Esophagus muscularis mucosa (tissue), 4 donors: ENCODE measurements around the gene NR5A2. TPM values are rescaled to one million over a fixed set of nuclear protein-coding genes. Genes with fewer than 3 reads are reported as not detected.

Experiments
- DNase-seq: peaks from one replicate; pipeline ENCODE4 v3.0.0-alpha.2; 2017; ENCODE audit errors: extremely low spot score
- H3K27ac ChIP-seq, 4 donors: fragments of 200-600 bp; sonication (generic); replicated peaks in 1 of 4; 1 replicate in 3 of 4; 2 replicates in 1 of 4; pipeline ENCODE4 v1.5.1; 2016 to 2019; ENCODE audit warnings: mild to moderate bottlenecking in 1 of 4
- H3K27me3 ChIP-seq, 4 donors: fragments of 200-600 bp; sonication (generic); one replicate each; pipeline versions ENCODE4 v1.5.1 to v1.6.0; 2016 to 2019
- H3K36me3 ChIP-seq, 4 donors: fragments of 200-600 bp; sonication (generic); one replicate each; pipeline ENCODE4 v1.5.1; 2016 to 2019
- H3K4me1 ChIP-seq, 4 donors: fragments of 200-600 bp; sonication (generic); one replicate each; pipeline ENCODE4 v1.5.1; 2016 to 2019
- H3K4me3 ChIP-seq, 4 donors: fragments of 200-600 bp; sonication (generic); 1 replicate in 2 of 4; 2 replicates in 2 of 4; pipeline ENCODE4 v1.5.1; 2016 to 2019; ENCODE audit warnings: mild to moderate bottlenecking in 4 of 4, moderate library complexity in 1 of 4
- H3K9me3 ChIP-seq, 4 donors: fragments of 200-600 bp; sonication (generic); 1 replicate in 3 of 4; 2 replicates in 1 of 4; pipeline ENCODE4 v1.5.1; 2016 to 2019
- EP300 ChIP-seq: sonication (generic); formaldehyde crosslinking; IDR thresholded peaks from one replicate; pipeline ENCODE4 v1.6.1; 2017; ENCODE audit warnings: antibody characterized with exemption
- POLR2A ChIP-seq: fragments of 450-650 bp; IDR thresholded peaks from one replicate; pipeline ENCODE4 v1.6.1; 2017; ENCODE audit warnings: antibody characterized with exemption, moderate library complexity, mild to moderate bottlenecking, low read depth
- POLR2AphosphoS5 ChIP-seq, 2 donors: sonication (generic); formaldehyde crosslinking; IDR thresholded peaks; one replicate each; pipeline ENCODE4 v1.6.1; 2017; ENCODE audit warnings: antibody characterized with exemption in 2 of 2
- WGBS: methylation state at CpG from one replicate; pipeline ENCODE4 v1.1.5; 2018; 5-methylcytosine and 5-hydroxymethylcytosine counted together
- intact Hi-C: fragments of 100-400 bp; cut with DNase I; formaldehyde crosslinking; loops from one replicate; pipeline ENCODE4 v1.15.1; 2023
- total RNA-seq, 4 donors: library from RNA; depleted of rRNA; stranded (reverse); fragments of >200 nt; gene quantifications; one replicate each; pipeline versions ENCODE4 v1.1.0 to v1.2.1, GENCODE V29; 2016
- TF ChIP-seq, protein P1 (sequence below), 3 experiments: fragments of 200-600 bp in 2 of 3; fragments of 450-650 bp in 1 of 3; sonication (generic) in 2 of 3; IDR thresholded peaks; one replicate each; pipeline ENCODE4 v1.5.1; 2017 to 2019; ENCODE audit warnings: antibody characterized with exemption in 3 of 3, mild to moderate bottlenecking in 2 of 3, moderate library complexity in 1 of 3

The NR5A2 gene
- total RNA-seq, 4 donors from 2014 or later, result 0.83 to 4.0 (median 2.9) TPM

DNA sequence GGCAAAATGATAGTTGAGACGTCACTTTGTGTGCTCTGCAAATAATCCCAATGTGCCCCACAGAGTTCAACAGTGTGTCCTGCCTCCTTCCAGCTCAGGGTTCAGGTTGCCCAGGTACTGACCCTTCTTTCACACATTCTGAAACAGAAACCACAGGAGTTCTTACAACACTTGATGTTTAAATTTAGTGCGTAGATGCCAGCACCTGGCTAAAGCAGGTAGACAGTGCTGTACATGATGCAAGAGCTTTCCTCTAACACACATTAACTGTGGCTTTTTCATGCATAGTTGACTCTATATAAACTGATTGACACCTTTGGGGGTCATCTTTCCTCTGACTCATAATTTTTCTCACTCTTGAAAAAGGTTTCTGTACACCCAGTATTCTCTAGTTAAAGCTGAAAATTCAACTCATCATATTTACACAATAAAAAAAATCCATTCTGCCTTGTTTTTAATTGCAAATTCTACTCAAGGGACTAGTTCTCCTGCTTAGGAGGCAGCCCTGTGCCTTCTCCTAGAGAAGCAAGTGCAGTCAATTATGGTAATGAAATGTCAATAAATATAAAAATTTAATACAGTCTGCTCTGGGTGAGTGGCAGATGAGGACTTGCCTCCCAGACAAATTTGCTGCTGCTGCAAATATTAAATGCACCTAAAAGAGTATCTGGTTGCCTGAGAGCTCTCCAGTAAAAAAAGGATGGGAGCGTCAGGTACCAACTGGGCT is 91.4 kb downstream of the NR5A2 start:
- Histone ChIP-seq H3K36me3 (no peaks in the 10 kb centered on the region), H3K27me3 (no peaks in the 10 kb centered on the region), H3K9me3 (no peaks in the 10 kb centered on the region), H3K4me3 (no peak overlapping the region), H3K4me1 (no peaks in the 10 kb centered on the region), H3K27ac (no peak overlapping the region)
- intact Hi-C loops, result no loop called here
- no peak for DNase-seq
- WGBS, result 89% methylated on average over 3 of the region's 3 CpGs
- no peak for TF ChIP-seq POLR2A
- TF ChIP-seq POLR2AphosphoS5 (IDR thresholded peaks at IDR 0.05), result no peak
- TF ChIP-seq, protein P1, sequence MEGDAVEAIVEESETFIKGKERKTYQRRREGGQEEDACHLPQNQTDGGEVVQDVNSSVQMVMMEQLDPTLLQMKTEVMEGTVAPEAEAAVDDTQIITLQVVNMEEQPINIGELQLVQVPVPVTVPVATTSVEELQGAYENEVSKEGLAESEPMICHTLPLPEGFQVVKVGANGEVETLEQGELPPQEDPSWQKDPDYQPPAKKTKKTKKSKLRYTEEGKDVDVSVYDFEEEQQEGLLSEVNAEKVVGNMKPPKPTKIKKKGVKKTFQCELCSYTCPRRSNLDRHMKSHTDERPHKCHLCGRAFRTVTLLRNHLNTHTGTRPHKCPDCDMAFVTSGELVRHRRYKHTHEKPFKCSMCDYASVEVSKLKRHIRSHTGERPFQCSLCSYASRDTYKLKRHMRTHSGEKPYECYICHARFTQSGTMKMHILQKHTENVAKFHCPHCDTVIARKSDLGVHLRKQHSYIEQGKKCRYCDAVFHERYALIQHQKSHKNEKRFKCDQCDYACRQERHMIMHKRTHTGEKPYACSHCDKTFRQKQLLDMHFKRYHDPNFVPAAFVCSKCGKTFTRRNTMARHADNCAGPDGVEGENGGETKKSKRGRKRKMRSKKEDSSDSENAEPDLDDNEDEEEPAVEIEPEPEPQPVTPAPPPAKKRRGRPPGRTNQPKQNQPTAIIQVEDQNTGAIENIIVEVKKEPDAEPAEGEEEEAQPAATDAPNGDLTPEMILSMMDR (IDR thresholded peaks at IDR 0.05), result no peak
- no peak for TF ChIP-seq EP300

DNA sequence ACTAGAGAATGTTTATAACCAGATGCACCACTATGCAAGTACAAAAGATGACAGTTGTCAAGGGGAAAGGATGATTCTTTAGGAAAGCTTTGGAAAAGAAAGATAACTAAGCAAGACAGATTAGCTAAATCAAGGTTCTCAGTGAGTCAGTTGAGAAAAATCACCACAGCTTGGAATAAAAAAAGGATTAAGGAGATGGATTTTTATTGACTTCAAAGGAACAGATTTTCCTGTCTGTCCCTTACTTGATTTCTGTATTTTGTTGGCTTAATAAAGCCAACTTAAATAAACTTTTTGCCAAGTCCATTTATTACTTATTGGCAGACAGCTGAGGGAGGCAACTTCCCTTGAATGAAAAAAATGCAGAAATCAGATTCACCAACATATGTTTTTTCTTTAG is 93.9 kb downstream of the NR5A2 start:
- Histone ChIP-seq H3K27ac (no peak overlapping the region), H3K4me3 (no peak overlapping the region), H3K27me3 (no peaks in the 10 kb centered on the region), H3K9me3 (no peaks in the 10 kb centered on the region), H3K36me3 (no peaks in the 10 kb centered on the region), H3K4me1 (no peaks in the 10 kb centered on the region)
- no peak for DNase-seq
- TF ChIP-seq POLR2AphosphoS5 (IDR thresholded peaks at IDR 0.05) (no peak), EP300 (no peak), POLR2A (no peak)
- TF ChIP-seq, protein P1 (IDR thresholded peaks at IDR 0.05), result no peak
- intact Hi-C loops, result no loop called here

DNA sequence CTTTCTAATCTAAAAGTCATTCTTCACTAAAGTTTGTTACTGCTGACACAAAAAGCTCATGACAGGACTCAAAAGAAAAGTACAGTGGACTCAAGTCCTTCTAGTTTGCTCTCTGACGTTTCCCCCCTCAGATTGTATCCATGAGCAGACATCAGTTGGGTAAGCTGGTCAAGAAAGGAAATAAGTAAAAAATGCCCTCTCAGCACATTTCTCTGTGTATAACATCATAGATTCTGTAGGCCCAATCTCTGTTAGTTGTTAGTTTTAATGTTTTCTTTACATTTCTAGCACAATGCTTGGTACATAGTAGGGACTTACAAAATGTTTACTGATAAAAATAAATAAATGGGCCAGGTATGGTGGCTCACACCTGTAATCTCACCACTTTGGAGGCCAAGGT is 96.8 kb downstream of the NR5A2 start:
- no peak for DNase-seq

DNA sequence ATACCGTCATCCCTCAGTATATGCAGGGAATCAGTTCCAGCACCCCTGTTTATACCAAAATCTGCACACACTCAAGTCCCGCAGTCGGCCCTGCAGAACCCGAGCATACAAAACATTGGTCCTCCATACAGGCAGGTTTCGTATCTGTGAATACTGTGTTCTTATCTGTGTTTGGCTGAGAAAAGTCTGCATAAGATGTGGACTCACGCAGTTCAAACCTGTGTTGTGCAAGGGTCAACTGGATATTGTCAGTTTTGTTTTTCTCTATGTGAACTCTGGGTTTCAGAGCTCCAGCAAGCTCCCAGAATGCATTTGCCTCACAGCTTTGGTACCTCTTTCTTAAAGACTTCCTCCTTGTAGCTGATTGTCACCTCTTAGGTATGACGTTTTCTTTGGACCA is 100.6 kb downstream of the NR5A2 start:
- DNase-seq, result no peak
- Histone ChIP-seq H3K36me3 (no peaks in the 10 kb centered on the region), H3K27me3 (peaks cover 0 to 6% (median 0%) of the 10 kb centered on the region in 4 donors), H3K4me3 (no peak overlapping the region), H3K27ac (no peak overlapping the region), H3K4me1 (no peaks in the 10 kb centered on the region), H3K9me3 (no peaks in the 10 kb centered on the region)
- WGBS, result 81% methylated on average over 7 of the region's 7 CpGs
- TF ChIP-seq POLR2A, result no peak
- no peak for TF ChIP-seq EP300
- TF ChIP-seq POLR2AphosphoS5 (IDR thresholded peaks at IDR 0.05), result no peak
- intact Hi-C loops, result no loop called here

More for the DNA sequence above, 96.8 kb downstream of the NR5A2 start:
- no peak overlapping the region for H3K4me3 ChIP-seq
- TF ChIP-seq, protein P1 (IDR thresholded peaks at IDR 0.05), result no peak
- TF ChIP-seq POLR2AphosphoS5 (IDR thresholded peaks at IDR 0.05) (no peak), EP300 (no peak), POLR2A (no peak)
- no peaks in the 10 kb centered on the region for H3K9me3 ChIP-seq
- intact Hi-C loops, result no loop called here
- WGBS, result 66% methylated on average over 1 of the region's 1 CpG
- no peaks in the 10 kb centered on the region for H3K4me1 ChIP-seq
- no peak overlapping the region for H3K27ac ChIP-seq
- H3K27me3 ChIP-seq, result peaks cover 0 to 6% (median 0%) of the 10 kb centered on the region in 4 donors
- no peaks in the 10 kb centered on the region for H3K36me3 ChIP-seq

DNA sequence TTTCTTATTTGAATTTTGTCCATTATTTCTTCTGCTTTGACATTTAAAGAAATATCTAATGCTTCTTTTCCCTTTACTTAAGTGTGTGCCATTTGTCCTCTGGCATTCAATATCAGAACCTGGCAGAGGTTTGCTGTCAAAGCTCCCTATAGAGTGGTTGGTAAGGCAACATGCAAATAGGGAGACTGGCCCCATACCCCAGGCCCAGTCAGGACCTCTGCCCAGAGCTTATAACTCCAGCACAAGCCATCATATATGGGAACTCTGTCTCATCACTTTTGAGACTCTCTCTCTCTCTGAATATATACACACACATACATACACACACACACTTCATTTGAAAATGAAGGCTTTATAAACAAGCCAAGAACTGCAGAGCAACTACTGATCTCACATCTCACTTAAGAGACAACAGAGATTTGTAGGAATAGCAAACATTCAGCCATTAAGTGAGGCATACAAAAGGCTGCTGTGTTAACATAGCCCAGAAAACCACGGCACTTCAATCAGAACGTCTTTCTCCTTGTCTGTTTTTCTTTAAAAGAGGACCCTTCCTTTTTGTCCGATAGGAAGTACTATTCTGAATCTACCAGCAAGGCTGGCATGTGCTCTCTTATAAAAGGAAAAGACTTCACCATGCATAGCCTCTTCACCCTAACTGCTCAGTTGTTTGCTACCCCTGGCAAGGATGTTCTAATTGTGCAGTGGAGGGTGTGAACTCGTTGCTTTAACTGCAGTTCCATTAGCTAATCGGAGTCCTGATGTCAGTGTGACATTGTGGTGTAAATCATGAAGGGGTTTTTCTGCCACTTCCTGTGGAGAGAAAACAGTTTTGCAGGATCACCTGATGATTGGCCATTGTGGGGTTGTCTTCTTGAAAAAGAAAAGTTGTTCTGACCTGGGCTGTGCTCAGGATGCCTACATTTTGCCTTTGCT is 101.7 kb downstream of the NR5A2 start:
- intact Hi-C loops, result no loop called here
- 28% methylated on average over 5 of the region's 5 CpGs for WGBS
- H3K4me1 ChIP-seq, result no peaks in the 10 kb centered on the region
- no peaks in the 10 kb centered on the region for H3K36me3 ChIP-seq
- H3K27ac ChIP-seq, result no peak overlapping the region
- no peak for TF ChIP-seq POLR2AphosphoS5 (IDR thresholded peaks at IDR 0.05)
- TF ChIP-seq POLR2A, result no peak
- peaks cover 0 to 6% (median 0%) of the 10 kb centered on the region in 4 donors for H3K27me3 ChIP-seq
- no peak overlapping the region for H3K4me3 ChIP-seq
- H3K9me3 ChIP-seq, result no peaks in the 10 kb centered on the region
- no peak for DNase-seq
